ENCODE results near the gene TTLL9.
"Not testable (repeated sequence)": the region's sequence is repeated elsewhere in the genome, so short reads cannot be mapped to it uniquely, and the experiment has no call there.

The TTLL9 gene

GRCh38 chr20:31922588-31922987 is 52.2 kb downstream of the TTLL9 start:
- DNase-seq (ENCODE audit: extremely low read depth, low read depth): no peak
- TF ChIP-seq CTCF (IDR thresholded peaks at IDR 0.05; ENCODE audit: low read depth, low read length): no peak

GRCh38 chr20:31923388-31924331 is 53.2 kb downstream of the TTLL9 start:
- TF ChIP-seq CTCF (IDR thresholded peaks at IDR 0.05; ENCODE audit: low read depth, low read length): no peak
- no peak for DNase-seq (ENCODE audit: extremely low read depth, low read depth)

DNA sequence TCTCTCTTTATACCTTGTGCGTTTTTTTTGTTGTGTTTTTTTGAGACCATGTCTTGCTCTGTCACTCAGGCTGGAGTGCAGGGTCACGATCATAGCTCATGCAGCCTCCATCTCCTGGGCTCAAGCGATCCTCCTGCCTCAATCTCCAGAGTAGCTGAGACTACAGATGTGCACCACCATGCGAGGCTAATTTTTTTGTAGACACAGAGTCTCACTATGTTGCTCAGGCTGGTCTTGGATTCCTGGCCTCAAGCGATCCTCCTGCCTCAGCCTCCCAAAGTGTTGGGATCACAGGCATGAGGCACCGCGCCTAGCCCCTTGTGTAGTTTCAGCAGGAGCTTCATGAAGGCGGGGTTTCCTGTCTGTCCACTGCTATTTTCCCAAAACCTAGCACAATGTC is 54.1 kb downstream of the TTLL9 start:
- DNase-seq (ENCODE audit: extremely low read depth, low read depth): no peak

DNA sequence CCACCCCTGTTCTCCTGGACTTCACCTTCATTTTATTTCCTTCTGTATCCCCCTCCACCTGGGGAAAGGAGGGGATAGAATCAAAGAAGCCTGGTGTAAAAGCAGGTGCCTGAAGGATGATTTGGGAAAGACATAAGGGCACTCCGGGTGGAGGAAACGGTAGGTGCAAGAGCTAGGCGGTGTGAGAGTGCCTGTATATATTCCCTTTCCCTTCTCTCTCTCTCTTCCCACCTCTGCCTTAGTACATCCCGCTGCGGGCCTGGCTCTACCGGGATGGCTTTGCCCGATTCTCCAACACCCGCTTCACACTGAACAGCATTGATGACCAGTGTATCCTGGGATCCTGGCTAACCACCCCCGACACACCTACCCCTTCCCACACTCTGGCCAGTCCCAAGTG is 55.2 kb downstream of the TTLL9 start:
- no peak for TF ChIP-seq CTCF (IDR thresholded peaks at IDR 0.05; ENCODE audit: low read depth, low read length)
- DNase-seq (ENCODE audit: extremely low read depth, low read depth): no peak

More for the DNA sequence above, 54.1 kb downstream of the TTLL9 start:
- TF ChIP-seq CTCF (IDR thresholded peaks at IDR 0.05; ENCODE audit: low read depth, low read length): no peak

DNA sequence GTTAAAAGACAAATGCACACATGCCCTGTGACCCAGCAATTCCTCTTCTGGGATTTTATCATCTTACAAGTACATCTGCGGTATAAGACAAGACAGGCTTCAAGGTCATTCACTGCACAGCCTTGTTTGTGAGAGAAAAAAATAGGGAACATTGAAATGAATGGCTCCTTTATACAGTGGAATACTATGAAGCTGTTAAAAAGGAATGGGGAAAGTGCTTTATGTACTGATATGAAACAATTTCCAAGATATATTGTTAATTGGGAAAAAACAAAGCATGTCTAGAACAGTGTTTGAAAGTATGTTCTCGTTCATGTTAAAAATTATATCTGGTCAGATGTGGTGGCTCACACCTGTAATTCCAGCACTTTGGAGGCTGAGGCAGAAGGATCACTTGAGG is 56.1 kb downstream of the TTLL9 start:
- DNase-seq (ENCODE audit: extremely low read depth, low read depth): no peak
- TF ChIP-seq CTCF (IDR thresholded peaks at IDR 0.05; ENCODE audit: low read depth, low read length): no peak

DNA sequence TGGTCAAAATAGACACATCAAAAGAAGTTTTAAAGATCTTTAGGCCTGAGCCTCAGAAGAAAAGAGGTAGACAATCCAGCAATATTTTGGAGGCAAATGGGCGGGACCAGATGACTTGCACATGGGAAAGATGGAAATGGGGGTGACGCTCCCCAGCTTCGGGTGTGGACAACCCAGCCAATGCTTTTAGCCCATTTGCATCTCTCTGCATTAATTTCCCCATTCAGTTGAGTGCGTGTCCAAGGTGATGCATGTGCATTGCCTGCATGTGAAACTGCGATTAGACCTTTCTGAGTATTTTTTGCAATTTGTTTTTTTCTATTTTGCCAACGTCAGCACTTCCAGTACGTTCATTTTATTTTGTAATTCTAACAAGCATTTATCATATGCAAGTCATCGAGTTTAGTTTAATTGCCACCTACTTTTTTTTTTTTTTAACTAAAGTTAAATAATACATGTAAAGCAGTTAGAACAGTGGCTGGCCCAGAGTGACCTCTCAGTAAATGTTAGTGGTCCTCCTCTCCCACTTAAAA is 57.3 kb downstream of the TTLL9 start:
- DNase-seq (ENCODE audit: extremely low read depth, low read depth): no peak
- TF ChIP-seq CTCF (IDR thresholded peaks at IDR 0.05; ENCODE audit: low read depth, low read length): no peak

DNA sequence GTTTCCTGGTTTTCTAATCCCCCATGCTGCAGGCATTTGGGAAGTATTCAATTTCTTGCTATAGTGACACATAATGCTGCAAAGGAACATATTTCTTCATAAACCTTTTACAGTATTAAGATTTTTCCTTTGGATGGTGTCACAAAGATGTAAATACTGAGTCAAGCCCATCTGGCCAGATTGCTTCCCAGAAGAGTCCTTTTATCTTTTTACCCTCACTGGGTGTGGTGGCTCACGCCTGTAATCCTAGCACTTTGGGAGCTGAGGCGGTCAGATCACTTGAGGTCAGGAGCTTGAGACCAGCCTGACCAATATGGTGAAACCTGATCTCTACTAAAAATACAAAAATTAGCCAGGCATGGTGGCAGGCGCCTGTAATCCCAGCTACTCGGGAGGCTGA is 59.2 kb downstream of the TTLL9 start:
- not testable (repeated sequence) for DNase-seq (ENCODE audit: extremely low read depth, low read depth)

Data from AG09319 (cell line).